A549 treated with AZD9567 at 1 μM for 4 hours (cell line): ENCODE data around the gene PPARA. TPM values are rescaled to one million over a fixed set of nuclear protein-coding genes. Genes with fewer than 3 reads are reported as not detected.

Source experiments
- total RNA-seq: library from RNA; stranded (reverse); fragments of 200-300 nt; extraction: Qiagen RNA extraction; gene quantifications from 5 replicates; pipeline ENCODE4 v1.2.3, GENCODE V29; 2022; ENCODE audit not compliant: insufficient read depth

PPARA gene
- total RNA-seq = 0.69 to 2.4 TPM (median 1.9 TPM) in 5 replicates

GRCh38 chr22:46150034-46150654 lies at the start of gene PPARA:
PPARA (plus strand) TSS chr22:46150526; CDS start chr22:46198384, 47,858 bp downstream.

DNA sequence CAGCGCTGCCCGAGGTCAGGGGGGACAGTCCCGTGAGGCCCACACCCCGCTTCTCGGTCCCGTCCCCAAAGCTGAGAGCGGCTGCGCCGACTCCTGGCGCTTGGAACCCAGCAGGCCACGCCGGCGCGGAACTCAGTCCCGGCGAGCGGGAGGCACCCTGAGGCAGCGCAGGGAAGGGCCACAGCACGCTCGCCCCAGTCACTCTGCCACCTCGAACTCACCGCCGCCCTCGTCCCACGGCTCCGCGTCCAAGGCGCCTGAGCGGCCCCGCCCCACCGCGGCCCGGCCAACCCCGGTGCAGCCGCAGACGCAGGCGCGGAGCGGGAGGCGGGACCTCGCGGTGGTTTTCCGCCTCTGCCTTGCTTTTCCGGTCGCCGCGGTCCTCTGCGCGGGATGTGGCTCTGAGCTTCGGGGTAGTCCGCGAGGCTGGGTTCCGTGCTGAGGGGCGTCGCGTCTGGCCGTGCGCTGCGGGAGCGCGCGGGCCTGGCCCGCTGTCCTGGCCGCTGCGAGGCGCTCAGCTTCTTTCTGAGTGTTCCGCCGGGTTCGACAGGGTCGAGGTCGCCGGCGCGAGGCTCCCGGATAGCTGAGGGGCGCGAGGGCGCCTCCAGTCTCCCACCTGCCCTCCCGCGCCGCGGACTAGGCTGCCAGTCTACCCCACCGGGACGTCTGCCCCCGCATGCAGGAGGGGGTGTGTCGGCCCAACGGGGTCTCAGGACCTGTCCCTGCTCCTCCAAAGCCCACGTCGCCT lies 99.9 kb downstream of the PPARA start, which contains the start of gene CDPF1:
Gene CDPF1, minus strand, starts transcription at position 259 of the 748 bp plus-strand sequence. CDS start 2,009 bp downstream, outside the sequence.

DNA sequence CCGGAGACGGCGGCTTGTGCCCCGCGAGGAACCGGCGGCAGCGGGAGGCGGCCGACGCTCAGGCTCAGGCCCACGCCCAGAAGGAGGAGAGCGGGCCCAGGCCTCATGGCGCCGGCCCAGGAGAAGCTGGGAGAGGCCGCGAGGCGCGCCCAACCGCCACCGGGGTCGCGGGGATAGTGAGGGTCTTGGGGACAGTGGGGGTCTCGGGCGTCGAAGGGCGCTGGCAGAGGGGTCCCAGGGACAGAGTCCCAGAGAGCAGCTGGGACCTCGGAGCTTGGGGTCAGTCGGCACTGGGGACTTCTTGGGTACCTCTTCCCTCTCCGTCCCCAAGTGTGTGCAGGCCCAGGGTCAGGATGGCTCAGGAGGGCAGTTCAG lies 112.9 kb downstream of the PPARA start, which contains the start of gene PKDREJ:
Gene PKDREJ, minus strand, starts transcription at position 128 of the 375 bp plus-strand sequence. Its CDS starts 21 bp downstream, at position 107.

GRCh38 chr22:46267431-46268279 lies 117.3 kb downstream of the PPARA start, which contains the start of gene TTC38:
TTC38 (plus strand) TSS chr22:46268008; CDS start chr22:46268040, 32 bp downstream.

Other genes starting within 250 kb of the PPARA start
- gene WNT7B, start 173.4 kb upstream of the PPARA start, total RNA-seq = 48.0 to 69.6 TPM (median 62.4 TPM) in 5 replicates
- 7.7 to 16.4 TPM (median 8.7 TPM) in 5 replicates for gene CDPF1, start 99.8 kb downstream of the PPARA start, total RNA-seq
- not detected in 5 replicates for gene PKDREJ, start 112.8 kb downstream of the PPARA start, total RNA-seq
- 11.8 to 15.4 TPM (median 13.8 TPM) in 5 replicates for gene TTC38, start 117.5 kb downstream of the PPARA start, total RNA-seq
- 23.3 to 35.6 TPM (median 31.4 TPM) in 5 replicates for gene GTSE1, start 146.3 kb downstream of the PPARA start, total RNA-seq
- 27.7 to 39.5 TPM (median 37.8 TPM) in 5 replicates for gene TRMU, start 185.2 kb downstream of the PPARA start, total RNA-seq